A549 (cell line): Measurements from ENCODE around the gene PGAM1. TPM values are rescaled to one million over a fixed set of nuclear protein-coding genes. Genes with fewer than 3 reads are reported as not detected.

Experiments used
- ATAC-seq, 2 experiments: fragments of 200-7000 bp in 1 of 2; fragments of >200 bp in 1 of 2; cut with Nextera tagmentation in 1 of 2; cut with Tn5 transposase in 1 of 2; 3 replicates each; pipeline versions ENCODE4 v1.8.0 to v1.9.1; 2018 to 2020; ENCODE audit warnings: mild to moderate bottlenecking in 1 of 2, moderate library complexity in 1 of 2
- CTCF ChIA-PET: fragments of 300-600 bp; sonication (Branson Sonifier 250); formaldehyde crosslinking; extraction: SDS; loops from one replicate; lab custom pipeline; 2021; ENCODE audit warnings: antibody characterized with exemption, inconsistent platforms; lab: Yijun Ruan, JAX
- POLR2A ChIA-PET: fragments of 350-600 bp; formaldehyde crosslinking; extraction: SDS; loops from one replicate; lab custom pipeline; 2021; ENCODE audit warnings: antibody characterized with exemption, inconsistent platforms; lab: Yijun Ruan, JAX
- DNase-seq, 2 experiments: peaks; one replicate each; pipeline versions ENCODE4 v3.0.0 to v3.0.0-alpha.2; 2011 to 2016; ENCODE audit warnings: low read depth in 1 of 2, low spot score in 1 of 2
- FAIRE-seq: peaks from 2 replicates; lab custom pipeline; 2011; peaks lifted over from hg19 to GRCh38; lab: Jason Lieb, UNC
- H3K27ac ChIP-seq, 2 experiments: fragments of >200 bp; sonication (Bioruptor Twin); formaldehyde crosslinking; 3 replicates each; pipeline ENCODE4 v1.5.1; 2016 to 2017
- H3K4me1 ChIP-seq: fragments of >200 bp; sonication (Bioruptor Twin); formaldehyde crosslinking; 3 replicates; pipeline ENCODE4 v1.6.1; 2016
- H3K4me2 ChIP-seq: fragments of >200 bp; sonication (Bioruptor Twin); formaldehyde crosslinking; 3 replicates; pipeline ENCODE4 v1.6.1; 2016
- H3K4me3 ChIP-seq: fragments of >200 bp; sonication (Bioruptor Twin); formaldehyde crosslinking; 3 replicates; pipeline ENCODE4 v1.5.1; 2016
- H3K9me3 ChIP-seq: fragments of >200 bp; sonication (Bioruptor Twin); formaldehyde crosslinking; 3 replicates; pipeline ENCODE4 v1.6.1; 2016
- ATOH8 ChIP-seq: fragments of 250-450 bp; sonication (Bioruptor Pico); IDR thresholded peaks from 2 replicates; pipeline ENCODE4 v1.5.0; 2020; ENCODE audit warnings: low read depth, mild to moderate bottlenecking, moderate library complexity
- CBX8 ChIP-seq: fragments of 200-600 bp; sonication (generic); IDR thresholded peaks from 2 replicates; pipeline ENCODE4 v1.6.1; 2016
- CEBPB ChIP-seq, 2 experiments: fragments of >200 bp in 1 of 2; sonication (Bioruptor Twin) in 1 of 2; formaldehyde crosslinking in 1 of 2; IDR thresholded peaks; 2 replicates each; pipeline ENCODE4 v1.6.1; 2012 to 2016
- CHD4 ChIP-seq: fragments of 200-600 bp; sonication (generic); IDR thresholded peaks from 2 replicates; pipeline ENCODE4 v1.6.1; 2016; ENCODE audit warnings: antibody characterized with exemption, mild to moderate bottlenecking, borderline replicate concordance
- CTCF ChIP-seq: fragments of >200 bp; sonication (Bioruptor Twin); formaldehyde crosslinking; IDR thresholded peaks from 3 replicates; pipeline ENCODE4 v1.5.1; 2016
- E2F6 ChIP-seq: IDR thresholded peaks from 2 replicates; pipeline ENCODE4 v1.6.1; 2012; ENCODE audit warnings: low read depth, borderline replicate concordance
- EHMT2 ChIP-seq: fragments of 200-600 bp; sonication (generic); IDR thresholded peaks from 2 replicates; pipeline ENCODE4 v1.6.1; 2016; ENCODE audit warnings: antibody characterized with exemption, low read depth, mild to moderate bottlenecking, moderate library complexity
- ESRRA ChIP-seq: fragments of 150-350 bp; IDR thresholded peaks from 2 replicates; pipeline ENCODE4 v1.6.1; 2014; ENCODE audit warnings: mild to moderate bottlenecking, low read length, borderline replicate concordance
- FOSL2 ChIP-seq, 2 experiments: fragments of 450-650 bp in 1 of 2; fragments of >200 bp in 1 of 2; sonication (Bioruptor Twin) in 1 of 2; formaldehyde crosslinking; IDR thresholded peaks; 2 replicates each; pipeline versions ENCODE4 v1.5.0 to v1.6.1; 2016 to 2020; ENCODE audit warnings: mild to moderate bottlenecking in 1 of 2, moderate library complexity in 1 of 2
- HDAC2 ChIP-seq: fragments of 200-600 bp; sonication (generic); IDR thresholded peaks from 2 replicates; pipeline ENCODE4 v1.6.1; 2016
- HEYL ChIP-seq: fragments of 250-450 bp; sonication (Bioruptor Pico); IDR thresholded peaks from 2 replicates; pipeline ENCODE4 v1.8.0; 2021; ENCODE audit warnings: mild to moderate bottlenecking, moderate library complexity
- HOXB13 ChIP-seq: fragments of 250-450 bp; sonication (Bioruptor Pico); IDR thresholded peaks from 2 replicates; pipeline ENCODE4 v1.5.0; 2020; ENCODE audit warnings: low read depth, mild to moderate bottlenecking, moderate library complexity
- JUN ChIP-seq, 2 experiments: fragments of >200 bp; sonication (Bioruptor Twin); formaldehyde crosslinking; IDR thresholded peaks; 2 replicates in 1 of 2; 3 replicates in 1 of 2; pipeline ENCODE4 v1.6.1; 2016 to 2017
- KDM5A ChIP-seq: fragments of 200-600 bp; sonication (generic); IDR thresholded peaks from 2 replicates; pipeline ENCODE4 v1.6.1; 2016; ENCODE audit warnings: antibody characterized with exemption, mild to moderate bottlenecking
- MAX ChIP-seq: IDR thresholded peaks from 2 replicates; pipeline ENCODE4 v1.6.1; 2012
- MAZ ChIP-seq: fragments of 150-350 bp; IDR thresholded peaks from 2 replicates; pipeline ENCODE4 v1.6.1; 2014; ENCODE audit warnings: antibody characterized with exemption, low read depth, low read length, borderline replicate concordance
- MYC ChIP-seq: IDR thresholded peaks from 2 replicates; pipeline ENCODE4 v1.6.1; 2012; ENCODE audit warnings: mild to moderate bottlenecking, inconsistent platforms, low read length, improper control_type of control experiment, borderline replicate concordance
- NFE2L2 ChIP-seq: fragments of 150-350 bp; conservative IDR thresholded peaks from 2 replicates; pipeline ENCODE4 v1.6.1; 2014; ENCODE audit warnings: low read length
- NPAS2 ChIP-seq: fragments of 250-450 bp; sonication (Bioruptor Pico); IDR thresholded peaks from 2 replicates; pipeline ENCODE4 v1.8.0; 2022; ENCODE audit warnings: mild to moderate bottlenecking, moderate library complexity, borderline replicate concordance
- PHF8 ChIP-seq: fragments of 200-600 bp; sonication (generic); IDR thresholded peaks from 2 replicates; pipeline ENCODE4 v1.6.1; 2016; ENCODE audit warnings: low read depth, mild to moderate bottlenecking, antibody characterized with exemption, moderate library complexity, borderline replicate concordance
- POLR2A ChIP-seq: IDR thresholded peaks from 2 replicates; pipeline ENCODE4 v1.6.1; 2012; ENCODE audit warnings: mild to moderate bottlenecking, low read length
- POLR2AphosphoS2 ChIP-seq: conservative IDR thresholded peaks from 2 replicates; pipeline ENCODE4 v1.6.1; 2012; ENCODE audit warnings: low read length, improper control_type of control experiment, inconsistent platforms
- RAD21 ChIP-seq, 2 experiments: fragments of >200 bp in 1 of 2; sonication (Bioruptor Twin) in 1 of 2; formaldehyde crosslinking in 1 of 2; IDR thresholded peaks in 1 of 2; conservative IDR thresholded peaks in 1 of 2; 2 replicates in 1 of 2; 3 replicates in 1 of 2; pipeline ENCODE4 v1.6.1; 2012 to 2018; ENCODE audit warnings: inconsistent platforms in 1 of 2
- RARB ChIP-seq: fragments of 250-450 bp; sonication (Bioruptor Pico); IDR thresholded peaks from 2 replicates; pipeline ENCODE4 v1.8.0; 2021; ENCODE audit warnings: mild to moderate bottlenecking, moderate library complexity
- RCOR1 ChIP-seq: fragments of 150-350 bp; IDR thresholded peaks from 2 replicates; pipeline ENCODE4 v1.6.1; 2014; ENCODE audit warnings: antibody characterized with exemption, low read length, low read depth
- REST ChIP-seq: fragments of 200-600 bp; sonication (generic); IDR thresholded peaks from 2 replicates; pipeline ENCODE4 v1.6.1; 2016; ENCODE audit warnings: antibody characterized with exemption, mild to moderate bottlenecking, moderate library complexity
- RNF2 ChIP-seq: fragments of 200-600 bp; sonication (generic); IDR thresholded peaks from 2 replicates; pipeline ENCODE4 v1.6.1; 2016; ENCODE audit warnings: low read depth, mild to moderate bottlenecking, antibody characterized with exemption, moderate library complexity, borderline replicate concordance
- SMC3 ChIP-seq: fragments of >200 bp; sonication (Bioruptor Twin); formaldehyde crosslinking; IDR thresholded peaks from 3 replicates; pipeline ENCODE4 v1.6.1; 2018; ENCODE audit warnings: inconsistent platforms
- TFCP2L1 ChIP-seq: fragments of 250-450 bp; sonication (Bioruptor Pico); IDR thresholded peaks from 2 replicates; pipeline ENCODE4 v1.5.0; 2021; ENCODE audit warnings: mild to moderate bottlenecking
- TP53 ChIP-seq: fragments of 250-450 bp; sonication (Bioruptor Pico); IDR thresholded peaks from 2 replicates; pipeline ENCODE4 v1.5.0; 2021; ENCODE audit warnings: mild to moderate bottlenecking, moderate library complexity
- ZC3H11A ChIP-seq: fragments of 450-650 bp; IDR thresholded peaks from 2 replicates; pipeline ENCODE4 v1.6.1; 2014; ENCODE audit warnings: antibody characterized with exemption, mild to moderate bottlenecking
- ZFP36 ChIP-seq: fragments of 450-650 bp; IDR thresholded peaks from 2 replicates; pipeline ENCODE4 v1.6.1; 2014; ENCODE audit warnings: borderline replicate concordance; ENCODE audit not compliant: partially characterized antibody
- WGBS: methylation state at CpG from one replicate; pipeline ENCODE4 v1.1.6; 2017; ENCODE audit errors: missing lambda C conversion rate; 5-methylcytosine and 5-hydroxymethylcytosine counted together
- polyA minus RNA-seq: library from RNA; depleted of rRNA, polyadenylated mRNA; stranded (reverse); fragments of >200 nt; gene quantifications from 2 replicates; pipeline ENCODE4 v1.2.3, GENCODE V29; 2011; rRNA and poly(A)+ RNA removed
- polyA plus RNA-seq, 4 experiments: library from polyadenylated mRNA; depleted of rRNA in 3 of 4; stranded (reverse); fragments of >200 nt; fragmentation: RNase III in 1 of 4; extraction: RNeasy Plus Mini Kit Qiagen cat#74134 plus additional on column Dnase treatment in 1 of 4; gene quantifications; 2 replicates in 3 of 4; 3 replicates in 1 of 4; pipeline ENCODE4 v1.2.3, GENCODE V29; 2011 to 2017

The PGAM1 gene
- polyA plus RNA-seq (2011; rRNA removed) = 459 and 516 TPM in 2 replicates
- polyA plus RNA-seq (2012; cell fraction: cytosol; rRNA removed) = 497 and 598 TPM in 2 replicates
- polyA plus RNA-seq (2012; cell fraction: nucleus; rRNA removed) = 365 and 373 TPM in 2 replicates
- polyA plus RNA-seq (2017; fragmentation: RNase III; extraction: RNeasy Plus Mini Kit Qiagen cat#74134 plus additional on column Dnase treatment) = 516 to 557 TPM (median 525 TPM) in 3 replicates
- 361 and 374 TPM in 2 replicates for polyA minus RNA-seq

GRCh38 chr10:97425964-97426775 lies at the start of gene PGAM1:
PGAM1 (plus strand) TSS chr10:97426191; CDS start chr10:97426308, 117 bp downstream.
- FAIRE-seq = no peak
- peak; percentile 96 to 97 for DNase-seq
- Histone ChIP-seq H3K9me3 (no peaks in the 10 kb centered on the region), H3K4me2 (peak within 1 kb of the TSS; percentile 72), H3K4me3 (peak within 1 kb of the TSS; percentile 73), H3K27ac (peak within 1 kb of the TSS; percentile 88 to 91), H3K4me1 (peaks cover 17% of the 10 kb centered on the region; the same call in 2 of the 3 replicates)
- POLR2A ChIA-PET = interaction anchor here (0.8 kb wide), 1 partner anchor 25 kb away, joined by 5 read pairs; the partner anchor contains the start of gene RRP12
- WGBS = under 1% methylated on average over 47 of the region's 90 CpGs
- CTCF ChIA-PET = interaction anchor here (0.6 kb wide), 1 partner anchor 154 kb away, joined by 3 read pairs; no protein-coding TSS in a partner anchor
- peak; percentile 92 to 94 for ATAC-seq
- TF ChIP-seq TP53 (no peak), ZC3H11A (no peak), CHD4 (no peak), SMC3 (no peak), POLR2A (peak; percentile 48), RAD21 (conservative IDR thresholded peaks at IDR 0.05 in 1 of 2, IDR thresholded peaks at IDR 0.05 in 1 of 2) (no peak), JUN (IDR thresholded peaks at IDR 0.05) (peak in 1 of 2 experiments; percentile 71; a peak in 2 of 5 replicates), TFCP2L1 (no peak), ZFP36 (no peak), CBX8 (no peak), ATOH8 (CRISPR knock-in tag) (no peak), RNF2 (no peak), MYC (peak; percentile 67; the same call in 1 of the 2 replicates), RARB (CRISPR knock-in tag) (no peak), FOSL2 (IDR thresholded peaks at IDR 0.05) (no peak), FOSL2 (CRISPR knock-in tag; IDR thresholded peaks at IDR 0.05) (no peak), CEBPB (IDR thresholded peaks at IDR 0.05) (no peak), POLR2AphosphoS2 (no peak), HEYL (CRISPR knock-in tag) (no peak), NPAS2 (no peak), CTCF (peak; percentile 62), NFE2L2 (no peak), ESRRA (0 out of 2 replicates have a peak, but pooled peaks have one; percentile 34), HDAC2 (no peak), RCOR1 (no peak), MAZ (0 out of 2 replicates have a peak, but pooled peaks have one; percentile 50), PHF8 (peak; percentile 57; the same call in 1 of the 2 replicates), REST (no peak), EHMT2 (no peak), HOXB13 (CRISPR knock-in tag) (no peak), E2F6 (peak; percentile 77), MAX (peak; percentile 70), KDM5A (no peak)
